ENCODE results near the gene ANKH. TPM values are rescaled to one million over a fixed set of nuclear protein-coding genes. Genes with fewer than 3 reads are reported as not detected.

The ANKH gene
- total and polyA plus RNA-seq, 2 of the 13 experiments (the other 11 are each of a cell fraction or from before 2014, with no cell fraction given): 25.0 to 36.0 TPM

DNA sequence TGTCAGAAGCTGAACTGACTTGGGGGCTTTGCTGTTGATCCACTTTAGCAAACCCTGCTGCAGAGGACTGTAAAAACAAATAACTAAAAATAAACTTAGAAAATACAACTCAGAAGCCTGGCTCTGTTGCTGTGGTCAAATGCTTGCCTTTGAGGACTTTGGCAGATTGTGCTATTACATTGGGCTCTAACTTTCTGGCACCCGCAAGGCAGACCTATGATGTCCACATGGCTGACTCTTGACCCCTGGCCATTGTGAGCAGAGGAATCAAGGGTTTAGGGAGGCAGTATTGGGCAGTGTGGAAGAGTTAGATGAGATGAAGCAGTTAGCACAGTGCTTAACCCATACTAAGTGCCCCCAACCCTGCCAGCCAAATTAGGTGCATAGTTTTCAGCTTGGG is 173.1 kb downstream of the ANKH start (continued):
- TF ChIP-seq, protein P1, sequence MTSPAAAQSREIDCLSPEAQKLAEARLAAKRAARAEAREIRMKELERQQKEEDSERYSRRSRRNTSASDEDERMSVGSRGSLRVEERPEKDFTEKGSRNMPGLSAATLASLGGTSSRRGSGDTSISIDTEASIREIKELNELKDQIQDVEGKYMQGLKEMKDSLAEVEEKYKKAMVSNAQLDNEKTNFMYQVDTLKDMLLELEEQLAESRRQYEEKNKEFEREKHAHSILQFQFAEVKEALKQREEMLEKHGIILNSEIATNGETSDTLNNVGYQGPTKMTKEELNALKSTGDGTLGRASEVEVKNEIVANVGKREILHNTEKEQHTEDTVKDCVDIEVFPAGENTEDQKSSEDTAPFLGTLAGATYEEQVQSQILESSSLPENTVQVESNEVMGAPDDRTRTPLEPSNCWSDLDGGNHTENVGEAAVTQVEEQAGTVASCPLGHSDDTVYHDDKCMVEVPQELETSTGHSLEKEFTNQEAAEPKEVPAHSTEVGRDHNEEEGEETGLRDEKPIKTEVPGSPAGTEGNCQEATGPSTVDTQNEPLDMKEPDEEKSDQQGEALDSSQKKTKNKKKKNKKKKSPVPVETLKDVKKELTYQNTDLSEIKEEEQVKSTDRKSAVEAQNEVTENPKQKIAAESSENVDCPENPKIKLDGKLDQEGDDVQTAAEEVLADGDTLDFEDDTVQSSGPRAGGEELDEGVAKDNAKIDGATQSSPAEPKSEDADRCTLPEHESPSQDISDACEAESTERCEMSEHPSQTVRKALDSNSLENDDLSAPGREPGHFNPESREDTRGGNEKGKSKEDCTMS (CRISPR knock-in tag; conservative IDR thresholded peaks at IDR 0.05): no peak
- no peak for TF ChIP-seq STAT5B (CRISPR knock-in tag; IDR thresholded peaks at IDR 0.05)
- no peak for TF ChIP-seq SSRP1 (CRISPR knock-in tag; IDR thresholded peaks at IDR 0.05)
- TF ChIP-seq ZFP36L2 (CRISPR knock-in tag; IDR thresholded peaks at IDR 0.05): no peak
- TF ChIP-seq, protein P2, sequence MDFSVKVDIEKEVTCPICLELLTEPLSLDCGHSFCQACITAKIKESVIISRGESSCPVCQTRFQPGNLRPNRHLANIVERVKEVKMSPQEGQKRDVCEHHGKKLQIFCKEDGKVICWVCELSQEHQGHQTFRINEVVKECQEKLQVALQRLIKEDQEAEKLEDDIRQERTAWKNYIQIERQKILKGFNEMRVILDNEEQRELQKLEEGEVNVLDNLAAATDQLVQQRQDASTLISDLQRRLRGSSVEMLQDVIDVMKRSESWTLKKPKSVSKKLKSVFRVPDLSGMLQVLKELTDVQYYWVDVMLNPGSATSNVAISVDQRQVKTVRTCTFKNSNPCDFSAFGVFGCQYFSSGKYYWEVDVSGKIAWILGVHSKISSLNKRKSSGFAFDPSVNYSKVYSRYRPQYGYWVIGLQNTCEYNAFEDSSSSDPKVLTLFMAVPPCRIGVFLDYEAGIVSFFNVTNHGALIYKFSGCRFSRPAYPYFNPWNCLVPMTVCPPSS (IDR thresholded peaks at IDR 0.05): no peak
- no peak for TF ChIP-seq MAFK (conservative IDR thresholded peaks at IDR 0.05 in 1 of 2, IDR thresholded peaks at IDR 0.05 in 1 of 2; ENCODE audit: low read length in 2 of 2)
- TF ChIP-seq ZNF382 (CRISPR knock-in tag; IDR thresholded peaks at IDR 0.05; ENCODE audit: borderline replicate concordance): no peak
- no peak for TF ChIP-seq MATR3 (CRISPR knock-in tag; IDR thresholded peaks at IDR 0.05)
- no peak for TF ChIP-seq MED8 (CRISPR knock-in tag; IDR thresholded peaks at IDR 0.05; ENCODE audit: insufficient replicate concordance)

DNA sequence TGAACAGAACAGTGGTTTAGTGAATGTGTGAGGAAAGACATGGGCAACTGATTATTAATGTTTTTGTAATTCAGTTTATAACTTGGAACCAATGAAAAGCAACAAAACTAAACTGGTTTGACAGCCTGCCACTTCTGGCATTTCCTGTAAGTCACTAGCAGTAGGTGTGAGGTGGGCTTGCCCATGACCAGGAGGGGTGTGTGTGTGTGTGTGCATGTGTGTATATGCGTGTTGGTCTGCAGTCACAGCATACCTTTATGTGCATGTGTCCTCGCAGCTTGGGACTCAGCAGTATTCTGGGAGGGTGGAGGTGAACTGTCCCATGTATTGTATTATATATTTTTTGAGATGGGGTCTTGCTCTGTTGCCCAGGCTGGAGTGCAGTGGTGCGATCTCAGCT is 174.7 kb downstream of the ANKH start:
- no peaks in the 10 kb centered on the region for H3K9me3 ChIP-seq (ENCODE audit: low read length)
- H3K27ac ChIP-seq (ENCODE audit: extremely low read length, insufficient read depth, low read length): no peak overlapping the region
- H3K4me3 ChIP-seq (replicated peaks in 1 of 3; ENCODE audit: insufficient read depth in 1 of 3, low read depth in 2 of 3, low read length in 3 of 3): no peak overlapping the region
- 0 out of 2 replicates have a peak, but pooled peaks cover 2% of the 10 kb centered on the region for H4K20me1 ChIP-seq (ENCODE audit: insufficient read depth, low read length)
- H3K4me1 ChIP-seq (ENCODE audit: insufficient read depth, low read length): no peaks in the 10 kb centered on the region
- ATAC-seq: no peak
- WGBS (ENCODE audit: low lambda C conversion rate): 100% methylated on average over 1 of the region's 3 CpGs
- H3K4me2 ChIP-seq (ENCODE audit: low read depth, low read length): no peak overlapping the region
- peak; percentile 39; the same call in 1 of the 2 replicates for TF ChIP-seq ZNF121 (CRISPR knock-in tag; IDR thresholded peaks at IDR 0.05)
- TF ChIP-seq ZKSCAN8 (CRISPR knock-in tag; IDR thresholded peaks at IDR 0.05; ENCODE audit: borderline replicate concordance): no peak
- TF ChIP-seq EHMT2 (IDR thresholded peaks at IDR 0.05; ENCODE audit: borderline replicate concordance, low read depth, low read length): no peak
- no peak for TF ChIP-seq KLF9 (CRISPR knock-in tag; IDR thresholded peaks at IDR 0.05; ENCODE audit: low read depth)
- no peak for DNase-seq (ENCODE audit: low spot score)
- TSS peak; percentile 27 for BruUV-seq (replicated peaks)
- intact Hi-C loops (cut with micrococcal nuclease; ENCODE audit: unreplicated experiment): no loop called here
- no peak overlapping the region for H3K9ac ChIP-seq (ENCODE audit: insufficient read depth, low read depth, low read length)
- no peaks in the 10 kb centered on the region for H3K27me3 ChIP-seq (ENCODE audit: control insufficient read depth in 1 of 2, insufficient read depth in 2 of 2, low read length in 2 of 2)
- in situ Hi-C loops (cut with HindIII; ENCODE audit: extremely low pct_ligation_motif_present, low pct_unique_long_range_greater_than_20kb): no loop called here
- no peak for FAIRE-seq
- no peak overlapping the region for H2AFZ ChIP-seq (ENCODE audit: low read length)
- no peaks in the 10 kb centered on the region for H3K79me2 ChIP-seq (ENCODE audit: insufficient read depth, low read length)
- H3K36me3 ChIP-seq (replicated peaks in 1 of 2; ENCODE audit: control insufficient read depth in 1 of 2, insufficient read depth in 2 of 2, low read length in 2 of 2): peaks cover 9 to 86% of the 10 kb centered on the region in 2 experiments
- CTCF ChIA-PET (ENCODE audit: low intra/inter-chr PET ratio, low total read pairs): no interaction called here
- POLR2A ChIA-PET: no interaction called here
